HepG2 (cell line): ENCODE data around the gene CCDC3. TPM values are rescaled to one million over a fixed set of nuclear protein-coding genes. Genes with fewer than 3 reads are reported as not detected.

Experiments
- ATAC-seq: fragments of 200-7000 bp; cut with Tn5 transposase; 3 replicates; pipeline ENCODE4 v1.9.1; 2020; ENCODE audit warnings: mild to moderate bottlenecking, moderate library complexity
- BruUV-seq: library from RNA; stranded (reverse); fragments of 400-500 nt; replicated peaks from 2 replicates; lab custom pipeline; 2021; lab: Mats Ljungman, UMichigan
- CTCF ChIA-PET: fragments of 300-600 bp; formaldehyde crosslinking; extraction: SDS; loops from one replicate; lab custom pipeline; 2021; ENCODE audit warnings: low total read pairs, inconsistent platforms, low intra/inter-chr PET ratio; lab: Yijun Ruan, JAX
- POLR2A ChIA-PET: fragments of 350-600 bp; sonication (Branson Sonifier 250); formaldehyde crosslinking; loops from one replicate; lab custom pipeline; 2020; ENCODE audit warnings: antibody characterized with exemption, inconsistent platforms; lab: Yijun Ruan, JAX
- DNase-seq: peaks from one replicate; pipeline ENCODE4 v3.0.0-alpha.2; 2015; ENCODE audit warnings: low spot score
- FAIRE-seq: peaks from 3 replicates; lab custom pipeline; 2011; peaks lifted over from hg19 to GRCh38; lab: Jason Lieb, UNC
- H2AFZ ChIP-seq: one replicate; pipeline ENCODE4 v1.6.1; 2011; ENCODE audit warnings: low read length, inconsistent platforms
- H3K27ac ChIP-seq: fragments of 300-600 bp; 3 replicates; pipeline ENCODE4 v1.8.0; 2011; ENCODE audit warnings: mixed run types, mild to moderate bottlenecking, mixed read lengths, low read length, inconsistent platforms; ENCODE audit not compliant: insufficient read depth; ENCODE audit errors: extremely low read length
- H3K27me3 ChIP-seq, 2 experiments: fragments of 200-600 bp in 1 of 2; 2 replicates in 1 of 2; 3 replicates in 1 of 2; pipeline versions ENCODE4 v1.6.0 to v1.8.0; 2011; ENCODE audit warnings: low read length in 2 of 2, mild to moderate bottlenecking in 2 of 2, moderate library complexity in 2 of 2, inconsistent platforms in 1 of 2; ENCODE audit not compliant: insufficient read depth in 2 of 2, control insufficient read depth in 1 of 2
- H3K36me3 ChIP-seq, 2 experiments: fragments of 200-600 bp in 1 of 2; replicated peaks in 1 of 2; 2 replicates in 1 of 2; 3 replicates in 1 of 2; pipeline versions ENCODE4 v1.5.1 to v1.8.0; 2011; ENCODE audit warnings: low read length in 2 of 2, inconsistent platforms in 1 of 2; ENCODE audit not compliant: insufficient read depth in 2 of 2, control insufficient read depth in 1 of 2
- H3K4me1 ChIP-seq: 2 replicates; pipeline ENCODE4 v1.5.1; 2012; ENCODE audit warnings: low read length, inconsistent platforms; ENCODE audit not compliant: insufficient read depth
- H3K4me2 ChIP-seq: 2 replicates; pipeline ENCODE4 v1.6.0; 2011; ENCODE audit warnings: low read depth, low read length, inconsistent platforms
- H3K4me3 ChIP-seq, 3 experiments: fragments of 200-600 bp in 1 of 3; sonication (generic), shearing (Covaris generic) in 1 of 3; replicated peaks in 1 of 3; 2 replicates each; pipeline ENCODE4 v1.5.1; 2011 to 2016; ENCODE audit warnings: low read length in 3 of 3, inconsistent platforms in 2 of 3, low read depth in 2 of 3, mild to moderate bottlenecking in 2 of 3, control low read depth in 1 of 3, mixed read lengths in 1 of 3; ENCODE audit not compliant: insufficient read depth in 1 of 3
- H3K79me2 ChIP-seq: one replicate; pipeline ENCODE4 v1.6.1; 2011; ENCODE audit warnings: low read length, inconsistent platforms; ENCODE audit not compliant: insufficient read depth
- H3K9ac ChIP-seq: 2 replicates; pipeline ENCODE4 v1.6.0; 2011; ENCODE audit warnings: mild to moderate bottlenecking, low read depth, low read length, inconsistent platforms; ENCODE audit not compliant: insufficient read depth
- H3K9me3 ChIP-seq: 2 replicates; pipeline ENCODE4 v1.5.1; 2012; ENCODE audit warnings: mild to moderate bottlenecking, low read length
- H4K20me1 ChIP-seq: 2 replicates; pipeline ENCODE4 v1.6.0; 2011; ENCODE audit warnings: inconsistent platforms, mild to moderate bottlenecking, low read length, moderate library complexity; ENCODE audit not compliant: insufficient read depth
- GABPB1 ChIP-seq: IDR thresholded peaks from 2 replicates; pipeline ENCODE4 v1.6.1; 2016; ENCODE audit warnings: mild to moderate bottlenecking, missing genetic modification reagents, moderate library complexity, missing compliant biosample characterization
- JDP2 ChIP-seq: sonication (generic); formaldehyde crosslinking; IDR thresholded peaks from 2 replicates; pipeline ENCODE4 v1.8.1; 2022; ENCODE audit warnings: missing genetic modification reagents, borderline replicate concordance
- MEIS1 ChIP-seq: sonication (generic); formaldehyde crosslinking; IDR thresholded peaks from 2 replicates; pipeline ENCODE4 v1.9.0; 2021; ENCODE audit warnings: mild to moderate bottlenecking, missing genetic modification reagents, moderate library complexity, borderline replicate concordance
- MIER3 ChIP-seq: IDR thresholded peaks from 2 replicates; pipeline ENCODE4 v1.6.1; 2016; ENCODE audit warnings: missing compliant biosample characterization, borderline replicate concordance
- POLR2A ChIP-seq, 2 experiments: IDR thresholded peaks; 2 replicates each; pipeline ENCODE4 v1.6.1; 2011; ENCODE audit warnings: low read depth in 2 of 2, low read length in 2 of 2, mild to moderate bottlenecking in 1 of 2, moderate library complexity in 1 of 2; ENCODE audit not compliant: insufficient read depth in 1 of 2
- SALL1 ChIP-seq: sonication (generic); formaldehyde crosslinking; IDR thresholded peaks from 2 replicates; pipeline ENCODE4 v1.8.0; 2022; ENCODE audit warnings: mild to moderate bottlenecking, missing genetic modification reagents
- SP4 ChIP-seq: sonication (generic); formaldehyde crosslinking; IDR thresholded peaks from 2 replicates; pipeline ENCODE4 v1.8.1; 2023; ENCODE audit warnings: mild to moderate bottlenecking, missing genetic modification reagents
- ZFX ChIP-seq: sonication (generic); formaldehyde crosslinking; IDR thresholded peaks from 2 replicates; pipeline ENCODE4 v1.4.0; 2020; ENCODE audit warnings: mild to moderate bottlenecking, low read depth, missing genetic modification reagents, moderate library complexity
- ZNF224 ChIP-seq: sonication (generic); formaldehyde crosslinking; IDR thresholded peaks from 2 replicates; pipeline ENCODE4 v1.5.0; 2020; ENCODE audit warnings: mild to moderate bottlenecking, missing genetic modification reagents
- ZNF432 ChIP-seq: sonication (generic); formaldehyde crosslinking; IDR thresholded peaks from 2 replicates; pipeline ENCODE4 v1.5.0; 2020; ENCODE audit warnings: missing genetic modification reagents, mild to moderate bottlenecking, borderline replicate concordance
- ZNF570 ChIP-seq: sonication (generic); formaldehyde crosslinking; IDR thresholded peaks from 2 replicates; pipeline ENCODE4 v1.4.0; 2020; ENCODE audit warnings: mild to moderate bottlenecking, missing genetic modification reagents, borderline replicate concordance
- ZNF747 ChIP-seq: sonication (generic); formaldehyde crosslinking; IDR thresholded peaks from 2 replicates; pipeline ENCODE4 v1.8.1; 2023; ENCODE audit warnings: missing genetic modification reagents, mild to moderate bottlenecking, borderline replicate concordance
- WGBS: methylation state at CpG from one replicate; pipeline ENCODE4 v1.1.6; 2017; ENCODE audit warnings: low lambda C conversion rate; 5-methylcytosine and 5-hydroxymethylcytosine counted together
- in situ Hi-C: cut with HindIII; loops from 2 replicates; pipeline ENCODE4 v1.10.0; 2017; ENCODE audit warnings: low pct_unique_long_range_greater_than_20kb; ENCODE audit not compliant: extremely low pct_ligation_motif_present
- intact Hi-C: fragments of 100-400 bp; cut with micrococcal nuclease; formaldehyde crosslinking; loops from one replicate; pipeline ENCODE4 v1.10.0; 2022; ENCODE audit not compliant: unreplicated experiment
- polyA plus RNA-seq, 8 experiments: library from polyadenylated mRNA; depleted of rRNA in 3 of 8; stranded (reverse) in 7 of 8; unstranded in 1 of 8; fragments of >200 nt; fragmentation: Illumina TruSeq in 4 of 8; extraction: Trizol in 4 of 8; gene quantifications; 2 replicates each; pipeline versions ENCODE4 v1.2.1 to v1.2.3, GENCODE V29; 2011 to 2016; ENCODE audit warnings: low read depth in 4 of 8, missing spikeins in 1 of 8, mixed read lengths in 1 of 8; ENCODE audit not compliant: insufficient read depth in 1 of 8
- total RNA-seq, 5 experiments: library from RNA; depleted of rRNA; stranded (reverse); fragments of >200 nt; fragmentation: Illumina TruSeq; extraction: Trizol; gene quantifications; 2 replicates each; pipeline ENCODE4 v1.2.3, GENCODE V29; 2016; ENCODE audit warnings: low read depth in 1 of 5

The CCDC3 gene
- total and polyA plus RNA-seq, 2 of the 13 experiments (the other 11 are each of a cell fraction or from before 2014, with no cell fraction given), result not detected

DNA sequence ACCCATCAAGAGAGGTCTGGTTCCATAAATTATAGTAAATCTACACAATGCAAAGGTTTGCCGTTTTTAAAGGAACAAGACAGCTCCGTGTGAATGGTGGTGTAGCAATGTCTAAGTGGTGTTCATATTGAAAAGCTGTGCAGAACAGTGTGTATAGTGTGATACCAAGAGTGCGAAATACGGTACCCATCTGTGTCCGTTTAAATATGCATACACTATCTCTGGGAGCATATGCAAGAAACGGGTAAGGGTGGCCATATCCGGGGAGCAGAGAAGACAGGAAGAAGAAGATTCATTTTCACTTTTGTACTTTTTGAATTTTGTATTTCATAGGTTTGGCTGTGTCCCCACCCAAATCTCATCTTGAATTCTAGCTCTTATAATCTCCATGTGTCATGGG lies 102.0 kb downstream of the CCDC3 start:
- CTCF ChIA-PET, result no interaction called here
- in situ Hi-C loops, result no loop called here
- Histone ChIP-seq H3K36me3 (no peaks in the 10 kb centered on the region), H3K27me3 (no peaks in the 10 kb centered on the region; a peak in 1 of 5 replicates), H3K4me3 (no peak overlapping the region)
- FAIRE-seq (no peak), ATAC-seq (no peak)
- TF ChIP-seq SALL1 (CRISPR knock-in tag) (no peak), JDP2 (no peak), ZNF570 (CRISPR knock-in tag) (no peak), MIER3 (CRISPR knock-in tag) (no peak), ZFX (CRISPR knock-in tag) (no peak), ZNF432 (CRISPR knock-in tag) (no peak), ZNF747 (CRISPR knock-in tag) (no peak), ZNF224 (no peak), MEIS1 (CRISPR knock-in tag) (no peak), GABPB1 (CRISPR knock-in tag) (no peak), SP4 (CRISPR knock-in tag) (no peak), POLR2A (IDR thresholded peaks at IDR 0.05; ENCODE audit: insufficient read depth in 1 of 2, low read depth in 2 of 2, low read length in 2 of 2) (no peak)
- TF ChIP-seq, all 625 proteins: peak for 0
- Histone ChIP-seq H3K79me2 (no peaks in the 10 kb centered on the region), H4K20me1 (no peaks in the 10 kb centered on the region), H2AFZ (no peak overlapping the region), H3K4me1 (no peaks in the 10 kb centered on the region), H3K9me3 (no peaks in the 10 kb centered on the region), H3K4me2 (no peak overlapping the region), H3K27ac (no peak overlapping the region), H3K9ac (no peak overlapping the region)
- 51% methylated on average over 7 of the region's 7 CpGs for whole genome bisulfite sequencing
- BruUV-seq, result no TSS peak
- intact Hi-C loops, result no loop called here
- POLR2A ChIA-PET, result no interaction called here
- DNase-seq, result no peak
